GM12878 (cell line): ENCODE data around the gene UPF1. TPM values are rescaled to one million over a fixed set of nuclear protein-coding genes. Genes with fewer than 3 reads are reported as not detected.

Experiments used
- ATAC-seq: fragments of 200-7000 bp; cut with Tn5 transposase; 3 replicates; pipeline ENCODE4 v1.9.1; 2020; ENCODE audit warnings: mild to moderate bottlenecking, moderate library complexity
- BruUV-seq: library from RNA; stranded (reverse); fragments of 400-500 nt; replicated peaks from 2 replicates; lab custom pipeline; 2021; lab: Mats Ljungman, UMichigan
- CTCF ChIA-PET: fragments of 300-600 bp; sonication (Branson Sonifier 250); formaldehyde crosslinking; extraction: SDS; loops from one replicate; lab custom pipeline; 2021; ENCODE audit warnings: inconsistent platforms; lab: Yijun Ruan, JAX
- POLR2A ChIA-PET: fragments of 350-600 bp; formaldehyde crosslinking; extraction: SDS; loops from one replicate; lab custom pipeline; 2021; ENCODE audit warnings: inconsistent platforms; lab: Charles Lee
- RAD21 ChIA-PET: fragments of 300-600 bp; sonication (Branson Sonifier 250); formaldehyde crosslinking; loops from one replicate; lab custom pipeline; 2023; ENCODE audit warnings: antibody characterized with exemption; ENCODE audit not compliant: unreplicated experiment; lab: Charles Lee
- SMC1A ChIA-PET: fragments of 300-600 bp; sonication (Branson Sonifier 250); formaldehyde crosslinking; loops from one replicate; lab custom pipeline; 2023; ENCODE audit not compliant: unreplicated experiment, uncharacterized antibody; lab: Charles Lee
- DNase-seq: peaks from one replicate; pipeline ENCODE4 v3.0.0-alpha.2; 2011; ENCODE audit warnings: low read depth, low spot score
- FAIRE-seq: peaks from 3 replicates; lab custom pipeline; 2011; peaks lifted over from hg19 to GRCh38; lab: Jason Lieb, UNC
- H2AFZ ChIP-seq: 2 replicates; pipeline ENCODE4 v1.6.0; 2011; ENCODE audit warnings: low read depth, low read length, control low read depth; ENCODE audit not compliant: control insufficient read depth
- H3K27ac ChIP-seq: 2 replicates; pipeline ENCODE4 v1.5.1; 2011; ENCODE audit warnings: control low read depth; ENCODE audit not compliant: control insufficient read depth, insufficient read depth
- H3K27me3 ChIP-seq, 2 experiments: replicated peaks in 1 of 2; 2 replicates each; pipeline versions ENCODE4 v1.6.0 to v1.6.1; 2011; ENCODE audit warnings: low read length in 1 of 2; ENCODE audit not compliant: control insufficient read depth in 2 of 2, insufficient read depth in 2 of 2
- H3K36me3 ChIP-seq, 2 experiments: 2 replicates each; pipeline ENCODE4 v1.5.1; 2011; ENCODE audit warnings: low read length in 1 of 2; ENCODE audit not compliant: control insufficient read depth in 2 of 2, insufficient read depth in 2 of 2
- H3K4me1 ChIP-seq: 2 replicates; pipeline ENCODE4 v1.6.1; 2011; ENCODE audit warnings: mild to moderate bottlenecking, low read length, moderate library complexity, mixed read lengths; ENCODE audit not compliant: control insufficient read depth, insufficient read depth
- H3K4me2 ChIP-seq: 2 replicates; pipeline ENCODE4 v1.6.0; 2011; ENCODE audit warnings: control low read depth; ENCODE audit not compliant: control insufficient read depth, insufficient read depth
- H3K4me3 ChIP-seq: fragments of 200-600 bp; sonication (generic); 2 replicates; pipeline ENCODE4 v1.5.1; 2016
- H3K79me2 ChIP-seq: 2 replicates; pipeline ENCODE4 v1.6.0; 2011; ENCODE audit warnings: low read length; ENCODE audit not compliant: control insufficient read depth, insufficient read depth
- H3K9ac ChIP-seq: 2 replicates; pipeline ENCODE4 v1.8.0; 2011; ENCODE audit warnings: low read length, control low read depth, mixed read lengths; ENCODE audit not compliant: control insufficient read depth, insufficient read depth
- H3K9me3 ChIP-seq: replicated peaks from 3 replicates; pipeline ENCODE4 v1.5.1; 2011; ENCODE audit warnings: mild to moderate bottlenecking, low read length; ENCODE audit not compliant: control insufficient read depth, insufficient read depth
- H4K20me1 ChIP-seq: 2 replicates; pipeline ENCODE4 v1.6.0; 2011; ENCODE audit not compliant: control insufficient read depth, insufficient read depth
- CHD4 ChIP-seq: fragments of 200-600 bp; sonication (generic); IDR thresholded peaks from 2 replicates; pipeline ENCODE4 v1.6.1; 2016; ENCODE audit warnings: mild to moderate bottlenecking
- DPF2 ChIP-seq: fragments of 450-650 bp; IDR thresholded peaks from 2 replicates; pipeline ENCODE4 v1.6.1; 2017; ENCODE audit warnings: mild to moderate bottlenecking
- EGR1 ChIP-seq, 2 experiments: IDR thresholded peaks; 1 replicate in 1 of 2; 2 replicates in 1 of 2; pipeline ENCODE4 v1.6.1; 2011 to 2012; ENCODE audit warnings: low read depth in 2 of 2, low read length in 2 of 2, borderline replicate concordance in 1 of 2, mild to moderate bottlenecking in 1 of 2, moderate library complexity in 1 of 2
- ELK1 ChIP-seq: IDR thresholded peaks from 2 replicates; pipeline ENCODE4 v1.6.1; 2012; ENCODE audit warnings: low read depth, low read length, improper control_type of control experiment
- HDAC2 ChIP-seq: fragments of 200-600 bp; sonication (generic); IDR thresholded peaks from 2 replicates; pipeline ENCODE4 v1.6.1; 2017
- RCOR1 ChIP-seq: conservative IDR thresholded peaks from 2 replicates; pipeline ENCODE4 v1.6.1; 2012; ENCODE audit warnings: low read depth, low read length, improper control_type of control experiment
- SIN3A ChIP-seq: IDR thresholded peaks from 2 replicates; pipeline ENCODE4 v1.6.1; 2012; ENCODE audit warnings: low read depth, low read length, improper control_type of control experiment
- ZBTB33 ChIP-seq: fragments of 450-650 bp; IDR thresholded peaks from 2 replicates; pipeline ENCODE4 v1.6.1; 2017; ENCODE audit warnings: mild to moderate bottlenecking
- ZNF687 ChIP-seq: fragments of 450-650 bp; IDR thresholded peaks from 2 replicates; pipeline ENCODE4 v1.6.1; 2017; ENCODE audit warnings: mild to moderate bottlenecking, moderate library complexity
- WGBS: methylation state at CpG from one replicate; pipeline ENCODE4 v1.1.6; 2016; ENCODE audit warnings: low lambda C conversion rate; ENCODE audit not compliant: insufficient replicate concordance, insufficient coverage; ENCODE audit errors: missing lambda C conversion rate; 5-methylcytosine and 5-hydroxymethylcytosine counted together
- in situ Hi-C: fragments of 300-500 bp; cut with MboI; formaldehyde crosslinking; loops from 9 replicates; pipeline ENCODE4 v1.14.3; 2018; ENCODE audit warnings: mixed read lengths
- intact Hi-C: fragments of 100-400 bp; cut with micrococcal nuclease; formaldehyde crosslinking; loops from one replicate; pipeline ENCODE4 v1.14.2; 2022; ENCODE audit not compliant: unreplicated experiment
- polyA plus RNA-seq, 11 experiments: library from polyadenylated mRNA; depleted of rRNA in 4 of 11; unstranded in 6 of 11; stranded (reverse) in 5 of 11; fragments of >200 nt; fragmentation: Nextera tagmentation in 4 of 11; fragmentation: Illumina TruSeq in 1 of 11; extraction: Ambion mirVana in 4 of 11; extraction: Trizol in 1 of 11; gene quantifications; 1 replicate in 1 of 11; 2 replicates in 10 of 11; pipeline versions ENCODE4 v1.2.1 to v1.2.3, GENCODE V29; 2011 to 2016; ENCODE audit warnings: inconsistent platforms in 2 of 11, missing spikeins in 2 of 11, low read depth in 1 of 11
- total RNA-seq, 4 experiments: library from RNA; depleted of rRNA in 3 of 4; stranded (reverse); fragments of >200 nt in 3 of 4; fragmentation: Illumina TruSeq in 1 of 4; extraction: Trizol in 1 of 4; gene quantifications; 2 replicates each; pipeline versions ENCODE4 v1.2.1 to v1.2.3, GENCODE V29; 2013 to 2021
- TF ChIP-seq, protein P1 (sequence below): fragments of 450-650 bp; IDR thresholded peaks from 2 replicates; pipeline ENCODE4 v1.6.1; 2017; ENCODE audit warnings: mild to moderate bottlenecking, moderate library complexity
- TF ChIP-seq, protein P2 (sequence below): fragments of 450-650 bp; IDR thresholded peaks from 2 replicates; pipeline ENCODE4 v1.6.1; 2017; ENCODE audit warnings: low read depth, mild to moderate bottlenecking, moderate library complexity

UPF1 gene
- total and polyA plus RNA-seq, 10 of the 15 experiments (the other 5 are each of a cell fraction or from before 2014, with no cell fraction given): 0.58 to 80.9 (median 18.7) TPM

DNA sequence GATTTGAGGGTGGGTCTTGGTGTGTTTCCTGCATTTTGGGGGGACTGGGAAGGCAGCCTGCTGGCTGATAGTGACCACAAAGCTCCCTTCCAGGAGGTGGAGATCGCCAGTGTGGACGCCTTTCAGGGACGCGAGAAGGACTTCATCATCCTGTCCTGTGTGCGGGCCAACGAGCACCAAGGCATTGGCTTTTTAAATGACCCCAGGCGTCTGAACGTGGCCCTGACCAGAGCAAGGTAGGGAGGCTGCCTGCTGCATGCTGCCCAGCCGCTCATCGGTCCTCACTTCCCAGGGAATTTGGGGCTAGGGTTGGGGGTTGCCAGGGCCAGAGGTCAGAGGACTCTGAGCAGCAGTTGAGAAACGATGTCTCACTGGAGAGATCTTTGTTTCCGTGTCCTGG, 30.2 kb downstream of the UPF1 start:
- H3K27me3 ChIP-seq: no peaks in the 10 kb centered on the region
- H3K9ac ChIP-seq: no peak overlapping the region
- POLR2A ChIA-PET: no interaction called here
- H3K4me1 ChIP-seq: peaks cover 17% of the 10 kb centered on the region
- H3K4me3 ChIP-seq: no peak overlapping the region
- in situ Hi-C loops (loop anchor here (25.0 kb wide), 1 partner anchor 400 kb away; no protein-coding TSS in a partner anchor), intact Hi-C loops (no loop called here)
- no peak overlapping the region for H2AFZ ChIP-seq
- FAIRE-seq (no peak), DNase-seq (no peak), ATAC-seq (no peak)
- RAD21 ChIA-PET: no interaction called here
- H3K36me3 ChIP-seq: peaks cover 29 to 74% of the 10 kb centered on the region in 2 experiments
- WGBS: 94% methylated on average over 12 of the region's 12 CpGs
- BruUV-seq: no TSS peak
- peaks cover 5% of the 10 kb centered on the region; the same call in 1 of the 2 replicates for H4K20me1 ChIP-seq
- CTCF ChIA-PET: no interaction called here
- H3K79me2 ChIP-seq: no peaks in the 10 kb centered on the region
- SMC1A ChIA-PET: no interaction called here
- H3K4me2 ChIP-seq: no peak overlapping the region
- H3K27ac ChIP-seq: no peak overlapping the region
- no peaks in the 10 kb centered on the region for H3K9me3 ChIP-seq
- no peak for TF ChIP-seq CHD4
- no peak for TF ChIP-seq ELK1
- no peak for TF ChIP-seq SIN3A
- no peak for TF ChIP-seq DPF2
- no peak for TF ChIP-seq ZNF687
- TF ChIP-seq, protein P1, sequence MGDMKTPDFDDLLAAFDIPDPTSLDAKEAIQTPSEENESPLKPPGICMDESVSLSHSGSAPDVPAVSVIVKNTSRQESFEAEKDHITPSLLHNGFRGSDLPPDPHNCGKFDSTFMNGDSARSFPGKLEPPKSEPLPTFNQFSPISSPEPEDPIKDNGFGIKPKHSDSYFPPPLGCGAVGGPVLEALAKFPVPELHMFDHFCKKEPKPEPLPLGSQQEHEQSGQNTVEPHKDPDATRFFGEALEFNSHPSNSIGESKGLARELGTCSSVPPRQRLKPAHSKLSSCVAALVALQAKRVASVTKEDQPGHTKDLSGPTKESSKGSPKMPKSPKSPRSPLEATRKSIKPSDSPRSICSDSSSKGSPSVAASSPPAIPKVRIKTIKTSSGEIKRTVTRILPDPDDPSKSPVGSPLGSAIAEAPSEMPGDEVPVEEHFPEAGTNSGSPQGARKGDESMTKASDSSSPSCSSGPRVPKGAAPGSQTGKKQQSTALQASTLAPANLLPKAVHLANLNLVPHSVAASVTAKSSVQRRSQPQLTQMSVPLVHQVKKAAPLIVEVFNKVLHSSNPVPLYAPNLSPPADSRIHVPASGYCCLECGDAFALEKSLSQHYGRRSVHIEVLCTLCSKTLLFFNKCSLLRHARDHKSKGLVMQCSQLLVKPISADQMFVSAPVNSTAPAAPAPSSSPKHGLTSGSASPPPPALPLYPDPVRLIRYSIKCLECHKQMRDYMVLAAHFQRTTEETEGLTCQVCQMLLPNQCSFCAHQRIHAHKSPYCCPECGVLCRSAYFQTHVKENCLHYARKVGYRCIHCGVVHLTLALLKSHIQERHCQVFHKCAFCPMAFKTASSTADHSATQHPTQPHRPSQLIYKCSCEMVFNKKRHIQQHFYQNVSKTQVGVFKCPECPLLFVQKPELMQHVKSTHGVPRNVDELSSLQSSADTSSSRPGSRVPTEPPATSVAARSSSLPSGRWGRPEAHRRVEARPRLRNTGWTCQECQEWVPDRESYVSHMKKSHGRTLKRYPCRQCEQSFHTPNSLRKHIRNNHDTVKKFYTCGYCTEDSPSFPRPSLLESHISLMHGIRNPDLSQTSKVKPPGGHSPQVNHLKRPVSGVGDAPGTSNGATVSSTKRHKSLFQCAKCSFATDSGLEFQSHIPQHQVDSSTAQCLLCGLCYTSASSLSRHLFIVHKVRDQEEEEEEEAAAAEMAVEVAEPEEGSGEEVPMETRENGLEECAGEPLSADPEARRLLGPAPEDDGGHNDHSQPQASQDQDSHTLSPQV: no peak
- TF ChIP-seq HDAC2: no peak
- no peak for TF ChIP-seq EGR1 (IDR thresholded peaks at IDR 0.05; ENCODE audit: borderline replicate concordance in 1 of 2, low read depth in 2 of 2, low read length in 2 of 2)
- TF ChIP-seq ZBTB33: no peak
- TF ChIP-seq, protein P2, sequence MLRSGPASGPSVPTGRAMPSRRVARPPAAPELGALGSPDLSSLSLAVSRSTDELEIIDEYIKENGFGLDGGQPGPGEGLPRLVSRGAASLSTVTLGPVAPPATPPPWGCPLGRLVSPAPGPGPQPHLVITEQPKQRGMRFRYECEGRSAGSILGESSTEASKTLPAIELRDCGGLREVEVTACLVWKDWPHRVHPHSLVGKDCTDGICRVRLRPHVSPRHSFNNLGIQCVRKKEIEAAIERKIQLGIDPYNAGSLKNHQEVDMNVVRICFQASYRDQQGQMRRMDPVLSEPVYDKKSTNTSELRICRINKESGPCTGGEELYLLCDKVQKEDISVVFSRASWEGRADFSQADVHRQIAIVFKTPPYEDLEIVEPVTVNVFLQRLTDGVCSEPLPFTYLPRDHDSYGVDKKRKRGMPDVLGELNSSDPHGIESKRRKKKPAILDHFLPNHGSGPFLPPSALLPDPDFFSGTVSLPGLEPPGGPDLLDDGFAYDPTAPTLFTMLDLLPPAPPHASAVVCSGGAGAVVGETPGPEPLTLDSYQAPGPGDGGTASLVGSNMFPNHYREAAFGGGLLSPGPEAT: no peak
- no peak for TF ChIP-seq RCOR1
